Mucosa of stomach (tissue), 1 donor: ENCODE measurements around the gene GNAT3.

ENCODE experiments used
- H3K27me3 ChIP-seq: one replicate; pipeline ENCODE4 v1.7.0; 2013; ENCODE audit warnings: mild to moderate bottlenecking, low read length; ENCODE audit not compliant: control insufficient read depth, insufficient read depth
- H3K36me3 ChIP-seq: one replicate; pipeline ENCODE4 v1.7.0; 2013; ENCODE audit warnings: low read length; ENCODE audit not compliant: control insufficient read depth, insufficient read depth
- H3K4me1 ChIP-seq: one replicate; pipeline ENCODE4 v1.7.0; 2013; ENCODE audit warnings: mild to moderate bottlenecking, low read length; ENCODE audit not compliant: control insufficient read depth, insufficient read depth
- H3K4me3 ChIP-seq: one replicate; pipeline ENCODE4 v1.7.0; 2013; ENCODE audit warnings: low read length
- H3K9ac ChIP-seq: one replicate; pipeline ENCODE4 v1.7.0; 2013; ENCODE audit warnings: mild to moderate bottlenecking, low read length, moderate library complexity
- H3K9me3 ChIP-seq: one replicate; pipeline ENCODE4 v1.7.0; 2013; ENCODE audit warnings: mild to moderate bottlenecking, low read length, moderate library complexity; ENCODE audit not compliant: control insufficient read depth
- donor health status: Pancreatic carcinoma.

The GNAT3 gene

DNA sequence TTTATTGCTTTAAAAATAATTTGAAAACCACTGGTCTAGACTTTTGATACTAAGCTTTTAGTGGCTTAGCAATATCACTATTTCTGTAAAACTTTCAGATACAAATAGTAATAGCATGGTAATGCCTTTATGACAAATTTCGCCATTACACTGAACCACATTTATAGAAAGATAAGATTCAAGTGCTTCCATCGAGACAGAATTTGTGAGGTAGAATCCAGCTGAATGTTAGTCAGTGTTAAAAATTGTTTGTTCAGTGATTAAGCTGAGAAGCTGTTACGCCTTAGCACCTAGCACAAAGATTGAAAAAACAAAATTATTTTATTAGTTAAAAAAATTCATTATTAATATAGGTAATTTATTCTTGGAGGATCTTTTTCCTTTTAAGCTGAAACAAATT lies 36.5 kb downstream of the GNAT3 start:
- no peaks in the 10 kb centered on the region for H3K36me3 ChIP-seq
- H3K4me1 ChIP-seq: no peaks in the 10 kb centered on the region
- no peaks in the 10 kb centered on the region for H3K27me3 ChIP-seq
- no peaks in the 10 kb centered on the region for H3K9me3 ChIP-seq
- no peak overlapping the region for H3K4me3 ChIP-seq
- H3K9ac ChIP-seq: no peak overlapping the region

DNA sequence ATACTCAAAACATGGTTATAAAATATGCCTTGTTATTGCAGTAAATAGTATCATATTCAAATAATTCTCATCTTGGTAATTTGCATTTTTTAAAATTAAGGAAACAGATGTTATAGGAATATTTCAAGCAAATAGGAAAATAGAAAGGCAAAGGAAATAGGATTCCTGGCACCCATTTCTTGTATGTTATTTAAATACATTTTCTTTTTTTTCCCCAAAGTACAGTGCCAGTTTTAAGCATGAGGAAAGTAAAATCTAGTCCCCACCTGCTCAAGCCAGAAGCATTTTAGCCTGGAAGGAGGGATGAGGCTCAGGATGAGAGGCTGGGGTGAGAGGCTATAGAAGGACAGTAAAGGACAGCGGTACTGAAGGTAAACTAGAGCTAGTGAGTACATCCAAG lies 38.1 kb downstream of the GNAT3 start:
- no peaks in the 10 kb centered on the region for H3K27me3 ChIP-seq
- no peaks in the 10 kb centered on the region for H3K4me1 ChIP-seq
- no peak overlapping the region for H3K9ac ChIP-seq
- H3K9me3 ChIP-seq: no peaks in the 10 kb centered on the region
- H3K4me3 ChIP-seq: no peak overlapping the region
- no peaks in the 10 kb centered on the region for H3K36me3 ChIP-seq

DNA sequence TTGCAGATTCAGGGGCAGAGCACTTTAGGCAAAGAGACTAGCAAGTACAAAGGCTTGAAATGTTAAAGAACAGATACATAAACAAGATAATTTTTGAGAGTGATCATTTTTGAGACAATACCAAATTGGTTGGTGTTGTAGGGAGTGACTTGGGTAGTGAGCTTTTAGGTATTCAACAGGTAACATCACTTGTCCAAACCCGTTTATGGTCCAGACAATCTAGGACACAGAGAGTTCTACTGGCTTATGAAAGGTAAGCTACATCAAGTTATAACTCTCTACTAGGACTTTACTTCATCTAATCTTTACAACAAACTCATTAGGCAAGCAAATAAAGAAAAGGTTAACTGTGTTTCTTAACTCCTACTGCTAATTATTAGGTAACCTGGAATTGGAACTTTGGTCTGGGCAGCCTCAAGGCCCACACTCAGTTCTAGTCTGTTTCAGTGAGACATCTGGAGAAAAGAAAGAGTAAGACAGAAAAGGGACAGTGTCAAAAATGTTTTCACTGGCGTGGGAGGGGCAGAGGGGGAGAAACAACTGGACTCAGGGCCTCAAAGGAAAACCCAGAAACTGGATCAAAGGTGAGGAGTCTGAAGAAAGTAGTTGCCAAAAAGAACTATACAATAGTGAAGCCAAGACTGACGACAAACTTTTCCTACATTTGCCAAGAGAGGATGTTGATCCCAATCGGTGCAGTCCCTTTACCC lies 39.2 kb downstream of the GNAT3 start:
- Histone ChIP-seq H3K9ac (no peak overlapping the region), H3K36me3 (no peaks in the 10 kb centered on the region), H3K4me3 (no peak overlapping the region), H3K9me3 (no peaks in the 10 kb centered on the region), H3K4me1 (no peaks in the 10 kb centered on the region), H3K27me3 (no peaks in the 10 kb centered on the region)

DNA sequence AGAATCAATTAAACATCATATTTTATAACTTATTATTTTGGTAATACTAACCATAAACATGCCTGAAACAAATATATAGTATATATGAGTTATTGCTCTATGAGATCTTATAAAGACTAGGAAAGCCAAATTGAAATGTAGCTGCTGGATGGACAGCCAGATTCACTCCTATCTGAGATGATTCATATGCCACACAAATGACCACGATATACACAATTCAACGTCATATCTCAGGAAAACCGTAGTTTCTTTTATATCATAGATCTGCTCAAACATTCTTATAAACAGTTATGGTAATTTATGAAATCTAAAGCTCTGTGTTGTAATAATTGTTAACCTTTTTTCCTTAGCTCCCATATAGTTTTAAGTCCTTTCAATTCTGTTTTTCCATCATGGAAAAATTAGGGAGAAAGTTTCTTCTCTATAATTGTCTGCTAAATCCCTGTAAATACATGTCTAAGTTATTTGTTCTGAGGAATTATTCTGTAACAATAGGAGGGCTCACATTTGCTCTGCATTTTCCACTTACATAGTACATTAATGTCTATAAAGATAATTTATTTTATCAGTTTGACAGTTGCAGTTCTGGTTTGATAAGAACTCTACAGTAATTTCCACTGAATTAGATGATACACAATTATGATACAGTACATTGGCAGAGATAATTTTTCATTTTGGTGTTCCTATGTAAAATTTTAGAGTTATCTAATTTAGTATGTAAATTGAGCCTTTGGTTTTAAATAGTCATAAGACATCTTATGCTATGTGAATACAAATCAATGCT lies 42.7 kb downstream of the GNAT3 start:
- no peak overlapping the region for H3K9ac ChIP-seq
- no peak overlapping the region for H3K4me3 ChIP-seq
- H3K36me3 ChIP-seq: no peaks in the 10 kb centered on the region
- H3K9me3 ChIP-seq: no peaks in the 10 kb centered on the region
- no peaks in the 10 kb centered on the region for H3K27me3 ChIP-seq
- H3K4me1 ChIP-seq: no peaks in the 10 kb centered on the region

DNA sequence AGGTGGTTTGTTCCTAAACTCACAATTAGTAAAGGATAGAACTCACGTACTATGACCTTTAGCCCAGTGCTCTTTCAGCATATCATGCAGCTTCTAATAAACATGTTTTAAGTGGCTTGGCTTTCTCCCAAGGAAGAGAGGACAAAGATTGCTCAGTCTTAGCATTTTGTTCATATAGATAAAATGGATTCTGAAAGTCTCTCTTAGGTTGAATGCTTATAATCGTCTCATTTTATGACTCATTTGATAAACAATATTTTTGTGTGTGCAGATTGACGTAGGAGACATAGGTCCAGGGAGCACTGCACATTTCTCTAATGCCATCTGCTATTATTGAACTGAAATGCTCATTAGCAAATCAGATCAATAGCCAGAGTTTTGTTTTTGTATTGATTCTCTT lies 44.8 kb downstream of the GNAT3 start:
- no peaks in the 10 kb centered on the region for H3K4me1 ChIP-seq
- no peaks in the 10 kb centered on the region for H3K27me3 ChIP-seq
- no peak overlapping the region for H3K4me3 ChIP-seq
- no peak overlapping the region for H3K9ac ChIP-seq
- H3K9me3 ChIP-seq: no peaks in the 10 kb centered on the region
- H3K36me3 ChIP-seq: no peaks in the 10 kb centered on the region

DNA sequence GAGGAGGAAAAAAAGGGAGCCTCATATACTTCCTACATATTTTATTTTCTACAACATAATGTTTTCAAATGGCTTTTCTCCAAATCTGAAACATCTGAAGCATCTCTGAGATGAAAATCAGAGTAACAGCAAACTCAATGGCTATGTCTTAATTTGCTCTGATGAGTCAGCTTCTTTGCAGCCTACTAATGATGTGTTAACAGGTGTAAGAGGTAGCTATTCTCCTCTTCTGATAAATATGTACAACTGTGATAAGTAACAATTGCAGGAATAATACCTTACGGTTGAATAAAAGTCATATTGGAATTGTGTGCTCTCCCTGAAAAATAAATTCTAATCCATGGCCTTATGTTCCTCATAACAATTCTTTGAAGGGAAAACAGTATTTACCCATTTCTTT lies 45.2 kb downstream of the GNAT3 start:
- Histone ChIP-seq H3K4me3 (no peak overlapping the region), H3K4me1 (no peaks in the 10 kb centered on the region), H3K36me3 (no peaks in the 10 kb centered on the region), H3K9me3 (no peaks in the 10 kb centered on the region), H3K27me3 (no peaks in the 10 kb centered on the region), H3K9ac (no peak overlapping the region)

DNA sequence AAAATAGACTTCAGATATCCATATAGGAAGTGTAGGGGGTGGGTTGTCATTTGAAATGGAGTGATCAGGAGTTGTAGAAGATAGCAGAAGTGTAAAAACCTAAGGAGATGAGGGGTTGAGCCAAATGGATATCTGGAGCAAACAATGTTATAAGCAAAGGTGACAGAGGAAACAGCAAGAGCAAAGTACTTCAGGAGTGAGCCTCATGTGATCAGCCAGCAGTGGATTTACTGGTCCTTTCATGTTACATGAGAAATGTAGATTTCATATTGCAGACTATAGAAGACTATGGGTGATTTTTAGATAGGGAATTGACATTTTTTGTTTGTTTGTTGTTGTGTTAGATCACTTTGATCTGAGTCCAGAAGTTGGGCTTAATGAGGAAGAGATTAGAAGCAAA lies 47.7 kb downstream of the GNAT3 start:
- Histone ChIP-seq H3K36me3 (no peaks in the 10 kb centered on the region), H3K9me3 (no peaks in the 10 kb centered on the region), H3K4me3 (no peak overlapping the region), H3K27me3 (no peaks in the 10 kb centered on the region), H3K4me1 (no peaks in the 10 kb centered on the region), H3K9ac (no peak overlapping the region)

DNA sequence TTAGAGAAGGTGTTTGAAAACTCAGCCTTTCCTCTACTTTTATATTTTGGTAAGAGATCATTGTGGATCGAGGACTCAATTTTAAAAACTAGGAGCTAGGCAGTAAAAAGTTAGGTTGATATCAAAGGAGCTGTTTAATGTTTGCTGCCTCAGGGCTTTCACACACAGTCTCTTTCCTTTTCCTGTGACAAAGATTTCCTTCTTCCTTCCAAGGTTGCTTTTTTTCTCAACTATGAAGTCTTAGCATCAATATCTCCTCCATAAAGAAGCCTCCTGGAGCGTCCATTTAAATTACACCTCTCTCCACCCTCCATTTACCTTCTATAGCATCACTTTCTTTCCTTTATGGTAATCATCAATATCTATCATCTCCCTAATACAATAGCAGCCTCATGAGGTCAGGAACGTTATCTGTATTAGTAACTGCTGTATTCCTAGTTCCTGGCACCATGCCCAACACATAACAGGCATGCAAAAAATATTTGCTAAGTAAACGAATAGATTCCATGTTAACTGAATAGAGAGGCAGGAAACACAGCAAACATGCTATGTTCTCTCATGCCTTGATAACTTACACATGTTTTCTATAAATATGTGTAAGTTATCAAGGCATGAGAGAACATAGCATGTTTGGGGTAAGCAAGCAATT lies 48.5 kb downstream of the GNAT3 start:
- H3K27me3 ChIP-seq: no peaks in the 10 kb centered on the region
- H3K36me3 ChIP-seq: no peaks in the 10 kb centered on the region

DNA sequence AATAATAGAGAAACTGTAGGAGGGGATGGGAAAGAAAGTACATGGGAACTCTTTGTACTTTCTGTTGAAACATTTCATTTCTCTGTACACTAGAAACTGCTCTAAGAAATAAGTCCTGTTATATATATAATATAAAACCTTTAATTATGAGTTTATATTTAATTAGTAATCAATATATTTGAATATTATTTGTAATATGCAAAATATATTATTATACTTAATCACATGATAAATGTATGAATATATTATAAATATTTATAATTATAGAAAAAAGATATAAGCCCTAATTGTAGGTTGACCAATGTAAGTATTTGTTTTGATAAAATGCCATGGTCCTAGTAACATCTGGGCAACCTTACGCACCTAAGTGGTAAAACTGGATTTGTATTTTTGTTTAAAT lies 51.0 kb downstream of the GNAT3 start:
- Histone ChIP-seq H3K9me3 (no peaks in the 10 kb centered on the region), H3K4me3 (no peak overlapping the region), H3K9ac (no peak overlapping the region), H3K4me1 (no peaks in the 10 kb centered on the region), H3K27me3 (no peaks in the 10 kb centered on the region), H3K36me3 (no peaks in the 10 kb centered on the region)

More for the DNA sequence above, 48.5 kb downstream of the GNAT3 start:
- no peak overlapping the region for H3K9ac ChIP-seq
- no peak overlapping the region for H3K4me3 ChIP-seq
- no peaks in the 10 kb centered on the region for H3K4me1 ChIP-seq
- H3K9me3 ChIP-seq: no peaks in the 10 kb centered on the region

DNA sequence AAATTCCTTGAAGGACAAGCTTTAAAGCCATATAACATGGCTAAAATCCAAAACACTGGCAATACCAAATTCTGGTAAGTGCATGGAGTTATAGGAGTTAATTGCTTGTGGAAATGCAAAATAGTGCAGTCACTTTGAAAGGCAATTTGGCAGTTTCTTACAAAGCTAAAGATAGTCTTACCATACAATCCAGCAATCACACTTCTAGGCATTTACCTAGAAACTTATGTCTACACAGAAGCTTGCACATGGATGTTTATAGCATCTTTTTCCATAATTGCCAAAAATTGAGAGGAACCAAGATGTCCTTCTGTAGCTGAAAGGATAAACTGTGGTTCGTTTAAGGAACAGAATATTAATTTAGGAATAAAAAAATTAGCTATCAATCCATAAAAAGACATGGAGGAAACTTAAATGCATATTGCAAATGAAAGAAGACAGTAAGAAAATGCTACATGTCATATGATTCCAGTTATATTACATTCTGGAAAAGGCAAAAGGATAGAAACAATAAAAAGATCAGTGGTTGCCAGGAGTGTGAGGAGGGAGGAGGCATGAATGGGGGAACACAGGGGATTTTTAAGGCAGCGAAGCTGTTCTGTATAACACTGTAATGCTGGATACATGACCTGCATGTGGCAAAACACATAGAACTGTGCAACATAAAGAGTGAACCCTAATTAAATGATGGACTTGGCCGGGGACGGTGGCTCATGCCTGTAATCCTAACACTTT lies 51.9 kb downstream of the GNAT3 start:
- Histone ChIP-seq H3K4me3 (no peak overlapping the region), H3K9me3 (no peaks in the 10 kb centered on the region), H3K9ac (no peak overlapping the region), H3K27me3 (no peaks in the 10 kb centered on the region), H3K36me3 (no peaks in the 10 kb centered on the region), H3K4me1 (no peaks in the 10 kb centered on the region)

DNA sequence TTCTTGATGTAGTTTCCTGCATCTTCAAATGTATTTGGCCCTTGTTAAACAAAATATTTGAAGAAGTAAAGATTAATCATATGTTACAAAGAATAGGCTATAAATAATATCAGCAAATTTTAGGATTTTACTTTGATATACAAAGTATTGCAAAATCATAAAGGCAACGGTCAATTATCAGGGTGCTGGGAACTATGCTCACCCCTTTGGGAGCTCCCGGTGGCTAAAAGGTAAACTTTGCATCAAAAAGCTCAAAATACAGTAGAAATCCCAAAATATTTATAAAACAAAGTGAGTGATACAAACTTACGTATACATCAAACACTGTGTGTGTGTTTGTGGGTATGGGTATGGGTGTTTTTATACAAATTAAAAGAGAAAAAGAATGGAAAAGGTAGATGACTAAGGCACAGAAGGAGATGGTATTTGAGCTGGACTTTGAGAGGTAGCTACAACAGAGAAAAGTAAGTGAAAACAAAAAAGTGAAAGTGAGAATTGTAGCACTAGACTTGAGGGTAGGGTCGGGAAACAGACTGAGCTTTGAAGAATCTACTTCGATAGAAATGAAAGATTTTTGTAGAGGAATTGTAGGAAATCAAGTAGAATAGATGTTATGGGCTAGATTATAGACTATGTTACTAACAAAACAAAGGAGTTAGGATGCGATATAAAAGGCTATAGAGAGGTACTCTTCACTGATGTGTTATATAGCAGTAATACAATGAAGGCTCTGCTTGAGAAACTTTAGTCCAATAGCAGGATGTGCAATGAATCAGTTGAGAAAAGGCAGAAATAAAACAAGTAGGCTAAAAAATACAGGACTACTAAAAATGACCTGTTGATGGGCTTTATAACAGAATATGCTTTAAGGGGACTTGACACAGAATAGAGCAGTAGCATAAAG lies 52.8 kb downstream of the GNAT3 start:
- Histone ChIP-seq H3K9me3 (no peaks in the 10 kb centered on the region), H3K27me3 (no peaks in the 10 kb centered on the region), H3K4me1 (no peaks in the 10 kb centered on the region), H3K9ac (no peak overlapping the region), H3K36me3 (no peaks in the 10 kb centered on the region), H3K4me3 (no peak overlapping the region)
